Endothelial cell (in vitro differentiated cells): ENCODE data around the gene TECPR1. TPM values are rescaled to one million over a fixed set of nuclear protein-coding genes. Genes with fewer than 3 reads are reported as not detected.

Experiments used
- DNase-seq: peaks from one replicate; pipeline ENCODE4 v3.0.0; 2021; ENCODE audit warnings: low spot score
- H3K27ac Mint-ChIP-seq: one replicate; pipeline ENCODE4 v1.8.0; 2021; ENCODE audit warnings: mixed read lengths, inconsistent platforms; ENCODE audit not compliant: unreplicated experiment
- H3K27me3 Mint-ChIP-seq: one replicate; pipeline ENCODE4 v1.8.0; 2021; ENCODE audit warnings: mild to moderate bottlenecking, moderate library complexity, mixed read lengths, inconsistent platforms; ENCODE audit not compliant: unreplicated experiment
- H3K36me3 Mint-ChIP-seq: one replicate; pipeline ENCODE4 v1.8.0; 2021; ENCODE audit warnings: mild to moderate bottlenecking, low read depth, mixed read lengths, inconsistent platforms; ENCODE audit not compliant: unreplicated experiment
- H3K4me1 Mint-ChIP-seq: one replicate; pipeline ENCODE4 v1.8.0; 2021; ENCODE audit warnings: mild to moderate bottlenecking, mixed read lengths, inconsistent platforms; ENCODE audit not compliant: unreplicated experiment
- H3K4me3 Mint-ChIP-seq: one replicate; pipeline ENCODE4 v1.8.0; 2021; ENCODE audit warnings: mild to moderate bottlenecking, mixed read lengths, inconsistent platforms; ENCODE audit not compliant: unreplicated experiment
- H3K9me3 Mint-ChIP-seq: one replicate; pipeline ENCODE4 v1.8.0; 2021; ENCODE audit warnings: mixed read lengths, inconsistent platforms; ENCODE audit not compliant: unreplicated experiment
- total RNA-seq: library from RNA; stranded (reverse); fragmentation: NEBNext Ultra II Directional; extraction: Animal tissue kit (Norgen Biotek cat#: 25700); gene quantifications from one replicate; pipeline ENCODE4 v1.2.1, GENCODE V29; 2021; ENCODE audit not compliant: unreplicated experiment
- TF ChIP-seq, protein P1 (sequence below): fragments of 200-600 bp; sonication (generic); IDR thresholded peaks from one replicate; pipeline ENCODE4 v1.5.0; 2021; ENCODE audit warnings: antibody characterized with exemption; ENCODE audit not compliant: unreplicated experiment

Gene TECPR1
- total RNA-seq, 1 donor from 2014 or later, result 129 TPM

DNA sequence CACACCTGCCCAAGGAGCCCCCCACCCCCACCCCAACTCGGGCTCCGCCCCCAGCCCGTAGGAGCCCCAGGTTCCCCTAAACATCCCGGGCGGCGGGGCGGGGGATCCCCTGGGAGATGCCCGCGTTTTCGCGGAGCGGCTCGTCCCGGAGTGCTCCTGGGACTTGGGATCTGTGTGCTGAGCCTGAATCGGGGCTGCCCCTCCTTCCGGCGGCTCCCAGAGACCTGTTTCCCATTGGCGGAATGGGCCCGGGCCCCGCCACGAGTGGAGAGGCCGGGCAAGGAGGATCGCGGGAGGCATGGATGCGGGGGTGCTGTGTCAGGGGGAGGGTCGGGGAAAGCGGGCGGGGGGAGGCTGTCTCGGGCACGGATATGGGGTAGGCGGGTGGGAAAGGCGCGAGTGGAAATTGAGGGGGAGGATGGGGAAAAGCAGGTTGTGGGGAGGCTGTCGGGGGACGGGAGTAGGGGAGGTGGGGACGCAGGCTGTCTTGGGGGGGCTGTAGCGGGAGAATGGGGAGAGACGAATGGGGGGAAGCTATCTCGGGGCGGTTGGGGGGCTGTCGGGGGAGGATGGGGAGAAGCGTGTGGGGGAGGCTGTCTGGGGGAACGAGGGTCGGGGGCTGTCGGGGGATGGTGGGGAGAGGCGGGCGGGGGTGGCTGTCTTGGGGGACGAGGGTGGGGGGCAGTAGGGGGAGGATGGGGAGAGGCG is 41.4 kb downstream of the TECPR1 start:
- Mint-ChIP-seq H3K27ac (no peak overlapping the region), H3K27me3 (peaks cover 13% of the 10 kb centered on the region), H3K4me3 (no peak overlapping the region), H3K9me3 (no peaks in the 10 kb centered on the region), H3K4me1 (peaks cover 3% of the 10 kb centered on the region), H3K36me3 (peaks cover 15% of the 10 kb centered on the region)
- no peak for DNase-seq
- TF ChIP-seq, protein P1, sequence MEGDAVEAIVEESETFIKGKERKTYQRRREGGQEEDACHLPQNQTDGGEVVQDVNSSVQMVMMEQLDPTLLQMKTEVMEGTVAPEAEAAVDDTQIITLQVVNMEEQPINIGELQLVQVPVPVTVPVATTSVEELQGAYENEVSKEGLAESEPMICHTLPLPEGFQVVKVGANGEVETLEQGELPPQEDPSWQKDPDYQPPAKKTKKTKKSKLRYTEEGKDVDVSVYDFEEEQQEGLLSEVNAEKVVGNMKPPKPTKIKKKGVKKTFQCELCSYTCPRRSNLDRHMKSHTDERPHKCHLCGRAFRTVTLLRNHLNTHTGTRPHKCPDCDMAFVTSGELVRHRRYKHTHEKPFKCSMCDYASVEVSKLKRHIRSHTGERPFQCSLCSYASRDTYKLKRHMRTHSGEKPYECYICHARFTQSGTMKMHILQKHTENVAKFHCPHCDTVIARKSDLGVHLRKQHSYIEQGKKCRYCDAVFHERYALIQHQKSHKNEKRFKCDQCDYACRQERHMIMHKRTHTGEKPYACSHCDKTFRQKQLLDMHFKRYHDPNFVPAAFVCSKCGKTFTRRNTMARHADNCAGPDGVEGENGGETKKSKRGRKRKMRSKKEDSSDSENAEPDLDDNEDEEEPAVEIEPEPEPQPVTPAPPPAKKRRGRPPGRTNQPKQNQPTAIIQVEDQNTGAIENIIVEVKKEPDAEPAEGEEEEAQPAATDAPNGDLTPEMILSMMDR, result no peak

DNA sequence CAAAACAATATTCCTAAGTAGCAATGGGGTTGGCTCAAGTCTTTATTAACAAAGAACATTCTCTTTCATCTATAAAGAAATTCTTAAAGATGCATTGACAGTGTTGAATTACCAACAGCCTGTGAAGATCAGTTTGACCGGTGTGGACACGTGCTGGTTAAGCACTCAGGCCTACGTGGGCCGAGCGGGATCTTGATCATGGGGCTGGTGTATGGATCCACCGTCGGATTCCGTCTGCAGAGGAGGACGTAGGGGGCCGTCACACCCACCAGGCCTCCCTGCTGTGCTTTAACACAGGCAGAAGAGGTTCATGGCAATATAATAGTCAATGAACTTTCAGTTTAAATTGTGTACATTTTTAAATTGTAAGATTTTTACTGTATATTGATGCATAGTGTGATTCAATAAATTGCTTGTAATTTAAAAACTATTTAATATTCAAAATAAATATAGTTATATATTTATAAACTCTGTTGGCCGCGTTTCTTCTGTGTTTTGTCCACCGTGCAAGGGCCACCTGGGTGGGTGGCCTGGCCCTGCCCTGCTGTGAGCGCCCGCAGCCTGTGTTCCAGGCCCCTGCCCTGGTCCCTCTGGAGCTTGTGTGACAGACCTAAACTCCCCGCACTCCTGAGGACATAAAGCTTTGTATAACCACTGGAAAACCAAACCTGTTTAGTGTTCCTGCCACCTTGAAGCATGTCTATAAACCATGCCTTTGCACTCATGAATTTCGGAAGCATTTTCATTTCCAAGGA is 42.7 kb downstream of the TECPR1 start:
- peaks cover 3% of the 10 kb centered on the region for H3K4me1 Mint-ChIP-seq
- no peak for DNase-seq
- peaks cover 16% of the 10 kb centered on the region for H3K36me3 Mint-ChIP-seq
- TF ChIP-seq, protein P1, result no peak
- H3K4me3 Mint-ChIP-seq, result peak overlapping the region; percentile 56
- H3K27ac Mint-ChIP-seq, result peak overlapping the region; percentile 48
- peaks cover 13% of the 10 kb centered on the region for H3K27me3 Mint-ChIP-seq
- no peaks in the 10 kb centered on the region for H3K9me3 Mint-ChIP-seq

DNA sequence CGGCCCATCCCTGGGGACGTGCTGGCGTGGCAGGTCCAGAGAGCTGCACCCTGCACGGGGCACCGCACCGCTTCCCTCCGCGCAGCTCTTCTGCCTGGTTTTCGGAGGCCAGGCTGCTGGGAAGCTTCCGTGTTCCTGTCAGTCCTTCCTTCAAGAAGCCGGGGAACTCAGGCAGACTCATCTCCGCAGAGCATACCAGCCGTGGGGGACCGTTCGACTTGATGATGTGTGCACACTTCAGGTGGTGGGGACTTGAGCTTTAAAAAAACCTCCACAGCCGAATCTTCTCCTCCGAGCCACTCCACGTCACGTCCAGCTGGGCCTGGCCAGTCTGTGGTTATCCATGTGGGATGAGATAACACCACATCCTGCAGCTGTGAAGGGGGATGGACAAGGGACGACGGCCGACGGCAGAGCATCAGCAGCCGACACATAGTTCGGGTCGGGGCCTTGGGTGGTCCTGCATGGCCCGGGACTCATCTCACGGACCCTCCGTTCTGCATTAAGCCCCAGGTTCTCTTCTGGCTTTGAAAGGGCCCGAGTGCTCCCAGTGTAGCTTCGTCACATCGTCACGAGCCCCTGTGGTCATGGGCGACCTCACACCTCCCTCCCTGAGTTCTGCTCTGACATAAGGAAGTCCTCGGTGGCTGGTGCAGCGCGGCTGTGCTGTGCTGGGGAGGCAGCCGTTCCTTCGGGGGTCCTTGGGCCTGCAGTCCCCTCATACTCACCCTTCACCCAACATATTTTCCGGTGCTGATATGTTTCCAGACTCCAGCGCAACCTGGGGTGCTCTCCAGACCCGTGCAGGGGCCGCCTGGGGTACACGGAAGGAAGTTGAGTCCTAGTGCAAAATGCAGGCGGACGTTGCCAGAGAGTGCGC is 45.3 kb downstream of the TECPR1 start:
- Mint-ChIP-seq H3K36me3 (peaks cover 16% of the 10 kb centered on the region), H3K27ac (no peak overlapping the region)
- DNase-seq, result no peak

DNA sequence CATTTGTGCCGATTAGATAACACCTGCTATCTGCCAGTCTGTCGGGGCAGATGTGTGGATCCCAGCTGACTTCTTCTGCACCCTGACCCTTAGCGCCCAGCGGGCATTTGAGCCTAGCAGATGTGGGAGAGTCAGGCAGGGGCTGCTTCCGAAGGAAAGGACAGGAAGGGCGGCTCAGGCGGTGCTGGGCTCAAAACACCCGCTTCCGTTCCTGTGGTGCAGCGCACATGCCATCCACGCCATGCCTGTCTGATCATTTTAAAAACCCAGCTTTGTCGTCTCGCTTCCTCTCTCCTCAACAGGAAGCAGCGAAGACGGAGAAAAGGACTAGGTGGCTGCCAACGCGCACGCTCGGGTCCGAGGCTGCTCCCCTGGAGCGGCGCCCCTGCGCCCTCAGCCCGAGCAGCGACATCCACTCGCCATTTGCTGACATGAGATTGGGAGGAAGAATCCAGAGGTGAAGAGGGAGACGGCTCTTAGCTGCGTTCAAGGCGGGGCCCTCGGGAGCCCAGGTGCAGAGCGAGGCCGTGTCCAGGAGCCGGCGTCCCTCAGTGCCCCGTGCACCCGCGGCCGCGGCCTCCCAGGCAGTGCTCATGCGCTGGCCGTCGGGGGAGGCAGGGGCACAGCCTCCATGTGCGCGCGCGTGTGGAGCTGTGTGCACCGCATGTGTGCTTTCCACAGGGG is 46.7 kb downstream of the TECPR1 start:
- DNase-seq, result no peak
- Mint-ChIP-seq H3K27me3 (peaks cover 11% of the 10 kb centered on the region), H3K4me1 (no peaks in the 10 kb centered on the region), H3K4me3 (peak overlapping the region; percentile 43), H3K36me3 (peaks cover 16% of the 10 kb centered on the region), H3K27ac (no peak overlapping the region), H3K9me3 (no peaks in the 10 kb centered on the region)
- TF ChIP-seq, protein P1, result no peak

More for the DNA sequence above, 45.3 kb downstream of the TECPR1 start:
- TF ChIP-seq, protein P1, result no peak
- Mint-ChIP-seq H3K4me1 (no peaks in the 10 kb centered on the region), H3K4me3 (peak overlapping the region; percentile 43), H3K9me3 (no peaks in the 10 kb centered on the region), H3K27me3 (peaks cover 12% of the 10 kb centered on the region)
